HG02678 (cell line): Measurements from ENCODE around the gene NPIPB6.
"Not testable (repeated sequence)": the region's sequence is repeated elsewhere in the genome, so short reads cannot be mapped to it uniquely, and the experiment has no call there.

ENCODE experiments used
- ATAC-seq: cut with Tn5 transposase; IDR thresholded peaks from one replicate; pipeline ENCODE4 v1.9.1; 2021; ENCODE audit warnings: mild to moderate bottlenecking, moderate library complexity; ENCODE audit not compliant: unreplicated experiment

Gene NPIPB6

DNA sequence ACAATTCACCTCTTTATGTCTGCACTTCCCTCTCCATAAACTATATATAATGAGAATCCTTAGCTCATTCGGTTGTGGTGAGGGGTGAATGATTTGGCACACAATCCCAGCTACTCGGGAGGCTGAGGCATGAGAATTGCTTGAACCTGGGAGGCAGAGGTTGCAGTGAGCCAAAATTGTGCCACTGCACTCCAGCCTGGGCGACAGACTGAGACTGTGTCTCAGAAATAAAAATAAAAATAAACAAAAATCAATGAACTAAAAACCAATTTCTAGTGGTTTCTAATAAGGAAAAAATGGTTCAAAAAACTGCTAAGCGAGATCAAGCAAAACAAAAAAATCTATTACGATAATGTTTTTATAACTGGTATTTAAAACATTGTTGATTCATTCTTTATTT is at the start of gene NPIPB6:
NPIPB6 (minus strand) TSS at position 101 of the 400 bp plus-strand sequence. CDS start 686 bp downstream, outside the sequence.
- not testable (repeated sequence) for ATAC-seq

DNA sequence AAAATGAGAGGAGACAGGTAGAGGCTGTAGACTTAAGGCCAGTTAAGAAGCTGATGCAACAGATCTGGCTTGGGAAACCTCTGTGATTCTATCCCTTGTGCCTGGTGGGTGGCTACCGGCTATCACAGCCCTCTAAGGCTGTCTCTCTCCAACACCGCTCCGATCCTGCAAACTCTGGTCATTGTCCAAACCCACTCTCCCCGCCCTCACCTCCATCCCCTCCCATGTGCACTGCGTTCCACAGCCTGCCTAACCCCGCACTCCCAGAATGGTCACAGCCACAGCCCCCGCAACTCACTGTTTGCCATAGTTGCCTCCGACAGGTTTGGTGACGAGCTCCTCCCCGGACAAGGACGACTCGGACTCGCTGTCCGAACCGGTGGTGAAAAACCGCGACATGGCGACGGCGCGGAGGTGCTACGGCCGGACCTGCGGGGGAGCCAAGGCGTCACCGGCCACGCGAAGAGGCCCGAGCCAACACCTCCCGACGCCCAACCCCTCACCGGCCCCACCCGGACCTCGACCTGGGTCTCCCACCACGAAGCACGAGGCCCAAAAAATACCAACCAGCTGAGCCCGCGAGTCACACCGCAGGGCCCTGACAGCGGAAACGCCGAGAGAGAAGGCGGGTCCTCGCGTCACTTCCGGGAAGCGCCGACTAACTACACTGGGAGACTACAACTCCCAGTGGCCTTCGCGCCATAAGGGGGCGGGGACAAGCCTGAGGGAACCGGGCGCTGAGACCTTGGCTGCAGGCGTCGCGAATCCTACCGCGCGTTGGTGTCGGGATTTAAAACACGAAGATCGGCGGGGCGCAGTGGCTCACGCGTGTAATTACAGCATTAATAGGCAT is 40.1 kb upstream of the NPIPB6 start, which contains the start of gene EIF3CL:
EIF3CL (minus strand) TSS at position 622 of the 853 bp plus-strand sequence; CDS start at position 399, 223 bp downstream.
- peak; percentile 99 for ATAC-seq

- ATAC-seq: not testable (repeated sequence)
Measured at GRCh38 chr16:28392054-28392453, 28.7 kb upstream of the NPIPB6 start.

DNA sequence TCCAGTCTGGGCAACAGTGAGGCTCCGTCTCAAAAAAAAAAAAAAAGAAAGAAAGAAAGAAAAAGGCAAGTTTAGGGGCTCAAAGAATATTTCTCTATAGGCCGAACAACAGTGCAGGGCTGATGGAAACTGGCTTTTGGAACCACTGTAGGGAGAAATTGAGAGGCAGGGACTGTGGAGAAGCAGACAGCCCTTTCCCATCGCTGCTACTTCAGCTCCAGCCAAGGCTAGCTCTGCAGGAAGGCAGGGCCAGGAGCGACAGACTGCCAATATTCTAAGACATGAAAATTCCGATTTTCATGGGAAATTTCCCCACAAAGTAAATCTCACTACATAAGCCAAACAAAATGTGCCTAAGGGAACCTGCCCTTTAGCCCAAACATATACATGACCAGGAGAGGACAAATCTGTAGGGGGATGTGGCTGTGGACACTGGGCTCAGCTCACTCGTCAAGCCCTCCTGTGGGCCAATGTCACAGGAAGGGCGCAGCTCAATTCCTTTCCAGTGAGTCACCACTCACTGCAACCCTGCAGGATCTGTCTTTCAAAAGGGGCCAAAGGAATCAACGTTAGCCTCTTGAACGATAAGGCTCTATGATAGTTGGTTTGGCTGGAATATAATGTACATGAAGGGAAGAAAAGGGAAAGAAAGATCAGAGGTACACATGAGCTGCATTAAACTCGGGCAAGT is 19.0 kb upstream of the NPIPB6 start:
- not testable (repeated sequence) for ATAC-seq

DNA sequence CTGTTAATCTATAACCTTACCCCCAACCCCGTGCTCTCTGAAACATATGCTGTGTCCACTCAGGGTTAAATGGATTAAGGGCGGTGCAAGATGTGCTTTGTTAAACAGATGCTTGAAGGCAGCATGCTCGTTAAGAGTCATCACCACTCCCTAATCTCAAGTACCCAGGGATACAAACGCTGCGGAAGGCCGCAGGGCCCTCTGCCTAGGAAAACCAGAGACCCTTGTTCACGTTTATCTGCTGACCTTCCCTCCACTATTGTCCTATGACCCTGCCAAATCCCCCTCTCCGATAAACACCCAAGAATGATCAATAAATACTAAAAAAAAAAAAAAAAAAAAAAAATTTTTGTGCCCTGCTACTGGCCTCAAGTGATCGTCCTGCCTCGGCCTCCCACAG is 14.5 kb upstream of the NPIPB6 start:
- not testable (repeated sequence) for ATAC-seq

- ATAC-seq: not testable (repeated sequence)
Measured at GRCh38 chr16:28377108-28377625, 13.9 kb upstream of the NPIPB6 start.

- ATAC-seq: not testable (repeated sequence)
Measured at GRCh38 chr16:28375115-28375514, 11.8 kb upstream of the NPIPB6 start.

- ATAC-seq: not testable (repeated sequence)
Measured at GRCh38 chr16:28374281-28374680, 11.0 kb upstream of the NPIPB6 start.

DNA sequence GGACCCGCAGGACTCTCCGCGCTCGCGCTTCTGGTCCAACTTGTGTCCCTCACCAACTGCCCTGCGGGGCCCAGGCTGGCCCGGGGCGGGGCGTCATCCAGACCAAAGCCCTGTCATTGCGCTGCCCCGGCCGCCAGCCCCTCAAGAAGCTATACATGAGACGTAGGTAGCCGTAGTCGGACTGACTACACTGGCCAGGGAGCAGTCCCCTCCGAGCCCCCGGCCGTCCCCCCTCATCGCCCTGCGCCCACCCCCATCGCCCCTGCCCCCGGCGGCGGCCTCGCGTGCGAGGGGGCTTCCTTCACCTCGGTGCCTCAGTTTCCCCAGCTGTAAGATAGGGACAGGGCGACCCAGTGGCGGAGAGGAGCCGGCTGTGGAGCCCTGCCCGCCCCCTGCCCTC is 4.6 kb upstream of the NPIPB6 start:
- ATAC-seq: not testable (repeated sequence)

DNA sequence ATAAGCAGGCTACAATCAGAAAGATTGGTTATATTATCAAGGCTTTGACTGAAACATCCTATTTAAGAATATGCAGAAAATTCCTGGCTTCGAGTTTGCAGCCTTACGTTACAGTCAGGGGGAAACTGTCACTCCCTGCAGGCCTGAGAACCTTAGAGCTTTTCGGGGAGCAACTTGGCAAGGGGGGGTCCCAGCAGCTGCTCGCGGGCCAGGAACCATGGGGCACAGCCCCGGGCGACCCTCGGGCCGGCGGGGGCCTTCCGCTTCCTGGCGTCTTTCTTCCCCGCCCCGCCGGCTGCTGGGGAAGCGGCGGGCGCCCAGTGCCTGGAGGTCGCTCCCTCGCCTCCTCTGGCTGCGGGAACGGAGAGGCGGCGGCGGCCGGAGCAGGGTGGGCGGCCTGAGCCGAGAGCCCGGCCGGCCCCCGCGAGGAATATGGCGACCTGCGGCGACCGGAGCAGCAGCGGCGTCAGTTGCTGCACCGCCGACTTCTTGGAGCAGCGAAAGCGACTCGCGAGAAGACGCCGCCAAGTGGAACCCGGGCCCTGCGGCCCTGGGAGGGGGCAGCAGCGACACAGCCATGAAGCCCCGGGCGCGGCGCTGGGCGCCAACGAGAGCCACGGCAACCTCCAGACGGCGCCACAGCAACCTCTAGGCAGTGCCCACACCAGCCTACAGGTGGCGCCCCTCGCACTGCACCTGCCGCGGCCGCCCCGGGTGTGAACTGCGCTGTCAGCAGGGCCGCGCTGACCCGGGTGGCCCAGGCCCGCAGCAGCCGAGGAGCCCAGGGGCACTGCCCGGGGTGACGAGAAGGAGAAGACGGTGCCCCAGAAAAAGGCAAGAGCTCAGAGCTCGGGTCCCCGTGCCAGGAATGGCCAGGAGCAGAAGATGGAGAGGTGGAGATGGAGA is 1.2 kb upstream of the NPIPB6 start:
- peak; percentile 89 for ATAC-seq

DNA sequence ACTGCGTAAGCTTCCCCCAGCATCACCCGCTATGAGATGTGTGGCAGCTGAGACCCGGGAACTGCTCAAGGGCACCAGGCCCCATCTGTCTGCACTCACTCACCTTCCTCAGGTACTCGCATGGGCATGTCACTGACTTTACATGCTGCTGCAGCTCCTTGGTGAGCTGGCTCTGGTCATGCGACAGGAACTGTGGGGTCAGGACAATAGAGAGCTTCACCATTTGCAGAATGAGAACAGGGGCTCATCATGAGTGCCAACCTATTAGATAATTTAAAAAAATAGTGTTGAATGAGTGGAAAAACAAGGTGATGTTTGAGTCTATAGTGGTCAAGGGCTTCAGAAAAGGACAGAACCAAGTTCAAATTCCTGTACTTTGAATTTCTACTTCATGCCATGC is 708 bp downstream of the NPIPB6 start:
- ATAC-seq: not testable (repeated sequence)

GRCh38 chr16:28338230-28338629 is 25.1 kb downstream of the NPIPB6 start:
- ATAC-seq: not testable (repeated sequence)

DNA sequence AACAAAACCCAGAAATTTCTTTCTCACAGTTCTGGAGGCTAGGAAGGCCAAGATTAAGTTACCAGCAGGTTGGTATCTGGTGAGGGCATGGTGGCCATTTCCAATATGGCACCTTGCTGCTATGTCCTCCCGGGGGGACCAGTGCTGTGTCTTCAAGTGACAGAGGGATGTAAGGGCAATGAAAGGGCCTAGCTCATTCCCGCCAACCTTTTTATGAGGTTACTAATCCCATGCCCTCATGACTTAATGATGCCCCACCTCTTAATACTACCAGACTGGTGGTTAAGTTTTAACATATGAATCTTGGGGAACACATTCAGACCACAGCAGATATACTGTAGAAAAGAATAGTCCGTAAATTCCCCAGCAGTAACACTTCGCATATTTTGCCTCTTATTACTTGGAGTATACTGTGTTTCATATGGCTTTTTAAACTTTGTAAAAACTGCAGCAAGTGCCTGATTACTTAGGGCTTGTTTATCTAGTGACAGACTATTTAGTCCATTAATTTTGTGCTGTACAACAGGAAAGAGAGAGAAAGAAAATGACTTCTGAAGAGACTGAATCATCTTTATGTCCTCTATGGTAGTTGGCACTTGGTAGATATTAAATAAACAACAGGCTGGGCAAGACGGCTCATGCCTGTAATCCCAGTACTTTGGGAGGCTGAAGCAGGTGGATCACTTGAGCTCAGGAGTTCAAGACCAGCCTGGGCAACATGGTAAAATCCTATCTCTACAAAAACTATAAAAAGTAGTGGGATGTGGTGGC is 26.2 kb downstream of the NPIPB6 start:
- not testable (repeated sequence) for ATAC-seq

GRCh38 chr16:28335678-28336077 is 27.6 kb downstream of the NPIPB6 start:
- not testable (repeated sequence) for ATAC-seq

DNA sequence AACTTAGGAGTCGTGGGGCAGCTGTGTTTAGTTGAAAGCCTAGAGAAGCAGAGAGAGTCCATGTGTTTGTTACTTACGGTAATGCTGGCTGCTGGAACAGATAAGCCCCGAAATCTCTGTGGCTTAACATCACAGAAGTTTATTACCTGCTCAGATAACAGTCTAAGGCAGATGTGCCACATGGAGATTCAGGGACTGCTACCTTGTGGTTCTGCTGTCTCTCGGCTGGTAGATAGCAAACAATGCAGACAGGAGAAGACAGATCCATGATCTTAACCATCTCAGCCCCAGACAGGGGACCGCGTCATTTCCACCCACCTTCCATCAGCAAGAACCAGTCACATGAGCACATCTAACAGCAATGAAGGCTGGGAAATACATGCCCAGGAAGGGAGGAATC is 30.7 kb downstream of the NPIPB6 start:
- ATAC-seq: not testable (repeated sequence)

DNA sequence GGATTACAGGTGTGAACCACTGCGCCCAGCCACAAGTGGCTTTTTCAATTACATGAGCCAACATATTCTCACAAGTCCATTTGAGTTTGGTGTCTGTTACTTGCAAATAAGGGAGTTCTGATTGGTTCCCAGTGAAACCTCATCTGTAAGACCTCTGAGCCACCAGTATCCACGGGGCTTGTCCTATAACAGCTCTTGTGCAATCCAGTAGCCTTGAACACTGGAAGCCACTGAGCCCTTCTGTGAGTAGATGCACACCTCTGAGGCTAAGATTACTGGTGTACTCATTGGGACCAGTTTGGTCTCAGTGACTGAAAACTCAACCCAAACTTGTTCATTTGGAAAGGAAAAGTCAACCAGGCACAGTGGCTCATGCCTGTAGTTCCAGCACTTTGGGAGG is 32.3 kb downstream of the NPIPB6 start:
- ATAC-seq: not testable (repeated sequence)

GRCh38 chr16:28330232-28330631 is 33.1 kb downstream of the NPIPB6 start:
- not testable (repeated sequence) for ATAC-seq

GRCh38 chr16:28326881-28327610 is 36.3 kb downstream of the NPIPB6 start:
- no peak for ATAC-seq

DNA sequence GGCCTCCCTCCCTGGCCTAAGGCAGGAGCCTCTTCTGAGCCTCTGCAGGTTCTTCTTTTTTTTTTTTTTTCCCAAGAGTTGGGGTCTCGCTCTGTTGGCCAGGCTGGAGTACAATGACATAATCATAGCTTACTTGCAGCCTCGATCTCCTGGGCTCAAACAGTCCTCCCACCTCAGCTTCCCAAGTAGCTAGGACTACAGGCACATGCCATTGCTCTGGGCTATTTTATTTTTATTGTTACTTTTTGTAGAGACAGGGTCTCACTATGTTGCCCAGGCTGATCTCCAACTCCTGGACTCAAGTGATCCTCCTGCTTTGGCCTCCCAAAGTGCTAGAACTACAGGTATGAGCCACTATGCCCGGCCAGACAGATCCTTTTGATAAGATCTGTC is 38.4 kb downstream of the NPIPB6 start:
- no peak for ATAC-seq
